NCI-H2171 (cell line): ENCODE measurements around the gene NBPF19.
"Not testable (repeated sequence)": the region's sequence is repeated elsewhere in the genome, so short reads cannot be mapped to it uniquely, and the experiment has no call there.

ENCODE experiments used
- DNase-seq: peaks from one replicate; lab custom pipeline; 2025; lab: John Stamatoyannopoulos, UW

The NBPF19 gene, protein sequence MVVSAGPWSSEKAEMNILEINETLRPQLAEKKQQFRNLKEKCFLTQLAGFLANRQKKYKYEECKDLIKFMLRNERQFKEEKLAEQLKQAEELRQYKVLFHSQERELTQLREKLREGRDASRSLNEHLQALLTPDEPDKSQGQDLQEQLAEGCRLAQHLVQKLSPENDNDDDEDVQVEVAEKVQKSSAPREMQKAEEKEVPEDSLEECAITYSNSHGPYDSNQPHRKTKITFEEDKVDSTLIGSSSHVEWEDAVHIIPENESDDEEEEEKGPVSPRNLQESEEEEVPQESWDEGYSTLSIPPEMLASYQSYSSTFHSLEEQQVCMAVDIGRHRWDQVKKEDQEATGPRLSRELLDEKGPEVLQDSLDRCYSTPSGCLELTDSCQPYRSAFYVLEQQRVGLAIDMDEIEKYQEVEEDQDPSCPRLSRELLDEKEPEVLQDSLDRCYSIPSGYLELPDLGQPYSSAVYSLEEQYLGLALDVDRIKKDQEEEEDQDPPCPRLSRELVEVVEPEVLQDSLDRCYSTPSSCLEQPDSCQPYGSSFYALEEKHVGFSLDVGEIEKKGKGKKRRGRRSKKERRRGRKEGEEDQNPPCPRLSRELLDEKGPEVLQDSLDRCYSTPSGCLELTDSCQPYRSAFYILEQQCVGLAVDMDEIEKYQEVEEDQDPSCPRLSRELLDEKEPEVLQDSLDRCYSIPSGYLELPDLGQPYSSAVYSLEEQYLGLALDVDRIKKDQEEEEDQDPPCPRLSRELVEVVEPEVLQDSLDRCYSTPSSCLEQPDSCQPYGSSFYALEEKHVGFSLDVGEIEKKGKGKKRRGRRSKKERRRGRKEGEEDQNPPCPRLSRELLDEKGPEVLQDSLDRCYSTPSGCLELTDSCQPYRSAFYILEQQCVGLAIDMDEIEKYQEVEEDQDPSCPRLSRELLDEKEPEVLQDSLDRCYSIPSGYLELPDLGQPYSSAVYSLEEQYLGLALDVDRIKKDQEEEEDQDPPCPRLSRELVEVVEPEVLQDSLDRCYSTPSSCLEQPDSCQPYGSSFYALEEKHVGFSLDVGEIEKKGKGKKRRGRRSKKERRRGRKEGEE (N-terminal part only)

GRCh38 chr1:149474745-149475144 is at the start of gene NBPF19:
TSS of gene NBPF19 (plus strand) at chr1:149475045. CDS start at chr1:149475933, 888 bp downstream.
- not testable (repeated sequence) for DNase-seq

- not testable (repeated sequence) for DNase-seq
Observed at GRCh38 chr1:149428317-149428716, 46.5 kb upstream of the NBPF19 start.

GRCh38 chr1:149445451-149445850 is 29.4 kb upstream of the NBPF19 start:
- not testable (repeated sequence) for DNase-seq

DNA sequence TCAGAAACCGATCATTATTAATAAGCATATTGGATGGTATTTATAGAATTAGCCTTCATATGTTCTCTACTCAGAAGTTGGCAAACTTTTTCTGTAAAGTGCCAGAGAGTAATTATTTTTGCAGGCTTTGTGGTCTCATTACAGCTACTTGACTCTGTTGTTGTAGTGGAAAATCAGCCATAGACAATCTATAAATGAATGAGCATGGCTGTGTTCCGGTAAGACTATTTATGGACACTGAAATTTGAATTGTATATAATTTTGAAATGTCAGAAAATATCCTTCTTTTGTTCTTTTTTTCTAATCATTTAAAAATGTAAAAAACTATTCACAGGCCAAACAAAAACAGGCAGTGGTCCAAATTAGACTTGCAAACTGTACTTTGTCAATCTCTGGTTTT is 22.6 kb upstream of the NBPF19 start:
- DNase-seq, result not testable (repeated sequence)

DNA sequence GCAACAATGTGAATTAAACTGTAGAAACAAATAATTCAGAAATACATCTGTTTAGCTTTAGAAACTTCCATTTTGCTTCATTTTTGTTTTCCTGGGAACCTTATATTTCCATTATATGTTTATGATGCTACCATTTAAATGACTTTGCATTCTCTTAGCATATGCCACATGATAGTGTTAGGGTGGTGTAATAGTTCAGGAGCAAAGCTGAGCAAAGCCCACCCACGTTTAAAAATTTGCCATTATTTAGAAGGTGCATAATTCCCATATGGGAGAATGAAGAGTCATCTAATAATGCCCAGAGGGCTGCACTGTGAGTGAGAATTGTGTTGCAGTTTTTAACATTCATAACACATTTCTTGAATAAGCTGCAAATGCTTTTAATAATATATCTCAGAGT is 22.2 kb upstream of the NBPF19 start:
- not testable (repeated sequence) for DNase-seq

- not testable (repeated sequence) for DNase-seq
Observed at GRCh38 chr1:149558350-149558825, 83.5 kb downstream of the NBPF19 start.

- not testable (repeated sequence) for DNase-seq
Observed at GRCh38 chr1:149561806-149562205, 87.0 kb downstream of the NBPF19 start.

DNA sequence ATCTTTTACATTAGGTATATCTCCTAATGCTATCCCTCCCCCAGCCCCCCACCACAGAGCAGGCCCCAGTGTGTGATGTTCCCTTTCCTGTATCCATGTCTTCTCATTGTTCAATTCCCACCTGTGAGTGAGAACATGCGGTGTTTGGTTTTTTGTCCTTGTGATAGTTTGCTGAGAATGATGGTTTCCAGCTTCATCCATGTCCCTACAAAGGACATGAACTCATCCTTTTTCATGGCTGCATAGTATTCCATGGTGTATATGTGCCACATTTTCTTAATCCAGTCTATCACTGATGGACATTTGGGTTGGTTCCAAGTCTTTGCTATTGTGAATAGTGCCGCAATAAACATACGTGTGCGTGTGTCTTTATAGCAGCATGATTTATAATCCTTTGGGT is 90.6 kb downstream of the NBPF19 start:
- not testable (repeated sequence) for DNase-seq

DNA sequence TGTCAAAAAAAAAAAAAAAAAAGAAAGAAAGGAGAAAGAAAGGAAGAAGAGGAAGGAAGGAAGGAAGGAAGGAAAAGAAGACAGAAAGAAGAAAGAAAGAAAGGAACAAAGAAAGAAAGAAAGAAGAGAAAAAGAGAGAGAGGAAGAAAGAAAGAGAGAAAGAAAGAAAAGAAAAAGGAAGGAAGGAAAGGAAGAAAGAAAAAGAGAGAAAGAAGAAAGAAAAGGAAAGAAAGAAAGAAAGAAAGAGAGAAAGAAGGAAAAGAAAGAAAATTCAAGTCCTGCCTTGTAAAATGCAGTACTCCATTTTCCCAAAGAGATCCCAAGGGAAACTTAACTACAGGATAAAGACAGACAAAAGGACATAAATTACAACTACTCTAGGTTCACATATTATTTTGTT is 97.9 kb downstream of the NBPF19 start:
- not testable (repeated sequence) for DNase-seq

DNA sequence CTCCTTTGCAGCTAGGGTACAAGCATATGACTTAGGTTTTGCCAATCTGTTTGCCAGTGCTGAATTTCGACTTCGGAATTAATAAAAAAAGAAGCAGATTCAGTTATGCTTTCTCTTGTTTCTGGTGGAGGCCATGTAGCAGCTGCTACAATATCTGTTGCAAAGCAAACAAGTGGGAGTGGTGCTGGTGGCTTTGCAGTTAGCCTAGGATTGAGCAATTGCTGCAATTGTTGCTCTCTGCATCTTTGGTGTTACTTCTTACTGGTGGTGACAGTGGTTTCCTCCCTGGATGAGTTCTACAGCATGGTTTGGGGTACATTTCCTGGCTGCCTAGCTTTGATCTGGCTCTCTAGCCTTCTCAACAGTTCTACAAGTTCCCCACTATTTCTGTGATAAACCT is 110.7 kb downstream of the NBPF19 start:
- not testable (repeated sequence) for DNase-seq
